ENCODE measurements around the gene IL1RAP.

Gene IL1RAP

DNA sequence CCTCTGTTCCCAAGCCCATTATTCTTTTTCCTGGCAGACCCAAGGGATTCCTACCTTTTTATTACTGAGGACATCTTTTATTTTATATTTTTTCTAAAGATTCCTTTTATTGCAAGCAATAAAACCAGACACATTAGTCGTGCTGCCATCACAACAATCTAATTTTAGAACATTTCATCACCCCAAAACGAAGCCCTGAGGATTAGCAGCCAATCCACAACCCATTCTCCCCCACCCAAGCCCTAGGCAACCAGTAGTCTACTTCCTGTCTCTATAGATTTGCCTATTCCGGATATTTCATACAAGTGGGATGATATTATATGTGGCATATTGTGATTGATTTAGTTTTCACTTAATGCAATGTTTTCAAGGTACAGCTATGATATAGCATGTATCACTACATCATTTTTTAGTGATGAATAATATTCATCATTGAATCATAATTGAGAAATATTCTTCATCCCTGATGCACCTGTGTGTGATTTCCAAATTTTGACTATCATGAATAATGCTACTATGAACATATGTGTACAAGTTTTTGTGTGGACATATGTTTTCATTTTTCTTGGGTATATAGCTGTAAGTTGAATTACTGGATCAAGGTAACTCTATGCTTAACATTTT, 65.7 kb downstream of the IL1RAP start:
- H3K9me3 ChIP-seq (ENCODE audit: insufficient read depth, low read depth, low read length), result no peaks in the 10 kb centered on the region
- H3K4me1 ChIP-seq (ENCODE audit: insufficient read depth, low read length, poor library complexity, severe bottlenecking), result peaks cover 24% of the 10 kb centered on the region
- H3K27me3 ChIP-seq (ENCODE audit: insufficient read depth, low read length, poor library complexity, severe bottlenecking), result no peaks in the 10 kb centered on the region
- no peak overlapping the region for H3K4me3 ChIP-seq (ENCODE audit: low read length, poor library complexity, severe bottlenecking)
- TF ChIP-seq EZH2phosphoT487 (IDR thresholded peaks at IDR 0.05; ENCODE audit: borderline replicate concordance), result no peak
- TF ChIP-seq, protein P1, sequence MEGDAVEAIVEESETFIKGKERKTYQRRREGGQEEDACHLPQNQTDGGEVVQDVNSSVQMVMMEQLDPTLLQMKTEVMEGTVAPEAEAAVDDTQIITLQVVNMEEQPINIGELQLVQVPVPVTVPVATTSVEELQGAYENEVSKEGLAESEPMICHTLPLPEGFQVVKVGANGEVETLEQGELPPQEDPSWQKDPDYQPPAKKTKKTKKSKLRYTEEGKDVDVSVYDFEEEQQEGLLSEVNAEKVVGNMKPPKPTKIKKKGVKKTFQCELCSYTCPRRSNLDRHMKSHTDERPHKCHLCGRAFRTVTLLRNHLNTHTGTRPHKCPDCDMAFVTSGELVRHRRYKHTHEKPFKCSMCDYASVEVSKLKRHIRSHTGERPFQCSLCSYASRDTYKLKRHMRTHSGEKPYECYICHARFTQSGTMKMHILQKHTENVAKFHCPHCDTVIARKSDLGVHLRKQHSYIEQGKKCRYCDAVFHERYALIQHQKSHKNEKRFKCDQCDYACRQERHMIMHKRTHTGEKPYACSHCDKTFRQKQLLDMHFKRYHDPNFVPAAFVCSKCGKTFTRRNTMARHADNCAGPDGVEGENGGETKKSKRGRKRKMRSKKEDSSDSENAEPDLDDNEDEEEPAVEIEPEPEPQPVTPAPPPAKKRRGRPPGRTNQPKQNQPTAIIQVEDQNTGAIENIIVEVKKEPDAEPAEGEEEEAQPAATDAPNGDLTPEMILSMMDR (conservative IDR thresholded peaks at IDR 0.05; ENCODE audit: low read length), result no peak
- H4K20me1 ChIP-seq (ENCODE audit: insufficient read depth, low read length, poor library complexity, severe bottlenecking), result no peaks in the 10 kb centered on the region
- H3K36me3 ChIP-seq (ENCODE audit: insufficient read depth, low read length), result no peaks in the 10 kb centered on the region
- H3K9me2 ChIP-seq (replicated peaks; ENCODE audit: low read depth, low read length), result no peaks in the 10 kb centered on the region
- no peaks in the 10 kb centered on the region for H3K79me2 ChIP-seq (ENCODE audit: insufficient read depth, low read length)
- no peak overlapping the region for H3K4me2 ChIP-seq (ENCODE audit: low read depth, low read length, poor library complexity, severe bottlenecking)
- H2AFZ ChIP-seq (ENCODE audit: low read length), result no peak overlapping the region
- no peak overlapping the region for H3K9ac ChIP-seq (ENCODE audit: low read depth, low read length, poor library complexity, severe bottlenecking)
- H3F3A ChIP-seq (ENCODE audit: low read depth), result no peaks in the 10 kb centered on the region

DNA sequence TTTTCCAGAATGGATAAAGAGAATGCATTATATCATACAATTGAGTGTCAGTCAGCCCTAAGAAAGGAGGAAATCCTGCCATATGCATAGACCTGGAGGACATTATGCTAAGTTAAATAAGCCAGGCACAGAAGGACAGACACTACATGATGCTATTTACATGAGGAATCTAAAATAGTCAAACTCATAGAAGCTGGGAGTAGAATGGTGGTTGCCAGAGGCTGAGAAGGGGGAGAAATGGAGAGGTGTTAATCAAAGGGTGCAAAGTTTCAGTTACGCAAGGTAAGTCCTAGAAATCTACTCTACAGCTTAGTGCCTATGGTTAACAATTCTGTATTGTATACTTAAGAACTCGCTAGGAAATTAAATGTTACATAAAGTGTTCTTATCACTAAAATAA, 66.5 kb downstream of the IL1RAP start:
- no peak overlapping the region for H3K4me3 ChIP-seq (ENCODE audit: low read length, poor library complexity, severe bottlenecking)
- no peaks in the 10 kb centered on the region for H3F3A ChIP-seq (ENCODE audit: low read depth)
- no peak overlapping the region for H3K9ac ChIP-seq (ENCODE audit: low read depth, low read length, poor library complexity, severe bottlenecking)
- no peak overlapping the region for H2AFZ ChIP-seq (ENCODE audit: low read length)
- no peak overlapping the region for H3K4me2 ChIP-seq (ENCODE audit: low read depth, low read length, poor library complexity, severe bottlenecking)
- no peaks in the 10 kb centered on the region for H3K9me2 ChIP-seq (replicated peaks; ENCODE audit: low read depth, low read length)
- peaks cover 18% of the 10 kb centered on the region for H3K4me1 ChIP-seq (ENCODE audit: insufficient read depth, low read length, poor library complexity, severe bottlenecking)
- TF ChIP-seq, protein P1 (conservative IDR thresholded peaks at IDR 0.05; ENCODE audit: low read length), result no peak
- TF ChIP-seq EZH2phosphoT487 (IDR thresholded peaks at IDR 0.05; ENCODE audit: borderline replicate concordance), result no peak
- H3K27me3 ChIP-seq (ENCODE audit: insufficient read depth, low read length, poor library complexity, severe bottlenecking), result no peaks in the 10 kb centered on the region
- H3K36me3 ChIP-seq (ENCODE audit: insufficient read depth, low read length), result no peaks in the 10 kb centered on the region
- no peaks in the 10 kb centered on the region for H4K20me1 ChIP-seq (ENCODE audit: insufficient read depth, low read length, poor library complexity, severe bottlenecking)
- no peaks in the 10 kb centered on the region for H3K79me2 ChIP-seq (ENCODE audit: insufficient read depth, low read length)
- no peaks in the 10 kb centered on the region for H3K9me3 ChIP-seq (ENCODE audit: insufficient read depth, low read depth, low read length)

DNA sequence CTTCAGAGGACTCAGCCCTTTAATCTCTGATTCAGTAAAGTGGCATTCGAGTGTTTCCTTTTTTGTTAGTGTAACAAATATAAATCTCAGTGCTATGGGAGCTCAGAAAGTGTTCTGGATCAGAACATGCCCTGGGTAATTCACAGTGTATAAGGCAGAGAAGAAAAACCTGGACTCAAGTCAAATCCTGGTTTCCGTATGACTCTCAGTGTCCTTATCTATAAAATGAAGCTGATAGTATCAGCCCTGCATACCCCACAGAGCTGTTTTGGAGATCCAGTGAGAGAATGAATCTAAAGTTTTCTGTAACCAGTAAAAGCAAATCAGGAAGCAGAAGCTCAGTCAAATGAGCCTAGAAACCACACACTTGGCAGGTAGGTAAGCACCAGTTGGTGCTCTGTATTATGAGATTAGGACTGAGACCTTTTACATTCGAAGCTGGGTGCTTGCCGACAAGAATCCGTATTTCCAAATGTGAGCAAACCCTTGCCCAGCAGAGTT, 67.2 kb downstream of the IL1RAP start:
- Histone ChIP-seq H3K4me3 (ENCODE audit: low read length, poor library complexity, severe bottlenecking) (peak overlapping the region; percentile 11), H3K9me2 (replicated peaks; ENCODE audit: low read depth, low read length) (no peaks in the 10 kb centered on the region), H3K9ac (ENCODE audit: low read depth, low read length, poor library complexity, severe bottlenecking) (no peak overlapping the region), H2AFZ (ENCODE audit: low read length) (no peak overlapping the region), H3K4me1 (ENCODE audit: insufficient read depth, low read length, poor library complexity, severe bottlenecking) (peaks cover 14% of the 10 kb centered on the region), H3K27me3 (ENCODE audit: insufficient read depth, low read length, poor library complexity, severe bottlenecking) (no peaks in the 10 kb centered on the region), H3K36me3 (ENCODE audit: insufficient read depth, low read length) (no peaks in the 10 kb centered on the region), H3K79me2 (ENCODE audit: insufficient read depth, low read length) (no peaks in the 10 kb centered on the region), H4K20me1 (ENCODE audit: insufficient read depth, low read length, poor library complexity, severe bottlenecking) (no peaks in the 10 kb centered on the region), H3K4me2 (ENCODE audit: low read depth, low read length, poor library complexity, severe bottlenecking) (peak overlapping the region; percentile 54), H3K9me3 (ENCODE audit: insufficient read depth, low read depth, low read length) (no peaks in the 10 kb centered on the region), H3F3A (ENCODE audit: low read depth) (no peaks in the 10 kb centered on the region)
- TF ChIP-seq, protein P1 (conservative IDR thresholded peaks at IDR 0.05; ENCODE audit: low read length), result no peak
- TF ChIP-seq EZH2phosphoT487 (IDR thresholded peaks at IDR 0.05; ENCODE audit: borderline replicate concordance), result no peak
